Fibroblast of mammary gland (primary cell): Measurements from ENCODE around the gene ARHGAP4.

Source experiments
- DNase-seq: peaks from one replicate; pipeline ENCODE4 v3.0.0-alpha.2; 2010; ENCODE audit warnings: low read depth
- H3K4me3 ChIP-seq: 2 replicates; pipeline ENCODE4 v1.5.1; 2011; ENCODE audit warnings: low read depth, mild to moderate bottlenecking, low read length, moderate library complexity; ENCODE audit not compliant: control insufficient read depth
- CTCF ChIP-seq: conservative IDR thresholded peaks from 2 replicates; pipeline ENCODE4 v1.5.1; 2011; ENCODE audit warnings: low read depth, low read length, inconsistent platforms; ENCODE audit not compliant: control insufficient read depth, insufficient read depth

Gene ARHGAP4

DNA sequence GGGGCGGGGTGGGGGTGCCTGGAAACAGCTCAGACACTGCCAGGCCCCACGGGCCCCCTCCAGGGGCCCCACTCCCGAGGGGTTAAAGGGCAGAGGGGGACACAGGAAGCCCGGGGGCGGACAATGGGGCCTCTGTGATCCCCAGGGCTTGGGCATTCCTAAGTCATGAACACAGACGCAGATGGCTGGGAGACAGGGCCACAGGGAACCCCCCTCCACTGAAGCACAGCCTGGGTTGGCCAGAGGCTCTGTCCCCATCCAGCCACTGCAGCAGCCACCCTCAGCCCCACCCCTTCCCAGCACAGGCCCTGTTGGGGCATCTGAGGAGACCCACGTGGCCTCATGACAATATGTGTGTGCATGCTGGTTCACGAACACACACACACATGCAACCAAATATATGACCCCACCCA is 44.0 kb downstream of the ARHGAP4 start:
- no peak overlapping the region for H3K4me3 ChIP-seq
- TF ChIP-seq CTCF, result no peak
- no peak for DNase-seq

DNA sequence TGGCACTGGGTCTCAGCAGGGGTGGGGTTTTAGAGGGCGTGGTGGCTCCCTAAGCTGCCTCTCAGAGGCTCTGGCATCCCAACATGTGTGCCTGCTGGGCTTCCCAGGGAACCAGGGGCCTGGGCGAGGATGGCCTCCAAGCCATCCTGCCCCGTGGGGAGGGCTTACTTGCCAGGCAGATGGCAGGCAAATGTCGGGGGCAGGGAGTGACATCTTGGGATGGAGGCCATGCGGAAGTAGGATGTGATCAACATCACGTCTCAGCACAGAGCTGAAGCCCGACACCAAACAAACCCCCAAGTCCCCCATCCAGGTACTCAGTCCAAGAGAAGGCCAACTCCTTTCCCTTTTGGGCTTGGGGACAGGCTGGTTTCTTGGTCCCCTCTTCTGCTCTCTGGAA is 44.8 kb downstream of the ARHGAP4 start:
- DNase-seq, result no peak
- no peak for TF ChIP-seq CTCF
- H3K4me3 ChIP-seq, result no peak overlapping the region

DNA sequence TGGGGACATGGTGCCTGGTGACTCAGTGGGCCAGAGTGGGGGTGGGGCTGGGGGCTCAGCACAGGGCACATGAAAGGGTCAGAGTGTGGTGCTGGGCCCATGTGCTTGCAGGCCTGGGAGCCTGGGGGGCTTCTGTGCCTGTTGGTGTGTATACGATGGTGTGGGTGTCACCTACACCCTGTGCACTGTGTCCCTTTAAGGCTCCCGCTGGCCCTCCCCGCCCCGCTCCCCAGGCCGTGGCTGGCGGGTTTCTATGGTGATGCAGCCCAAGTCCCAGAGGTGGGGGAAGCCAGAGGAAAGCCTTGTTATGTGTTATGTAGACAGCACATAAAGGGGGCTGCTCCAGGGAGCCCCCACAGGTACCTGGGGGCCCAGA is 45.6 kb downstream of the ARHGAP4 start:
- no peak overlapping the region for H3K4me3 ChIP-seq
- DNase-seq, result no peak
- no peak for TF ChIP-seq CTCF

DNA sequence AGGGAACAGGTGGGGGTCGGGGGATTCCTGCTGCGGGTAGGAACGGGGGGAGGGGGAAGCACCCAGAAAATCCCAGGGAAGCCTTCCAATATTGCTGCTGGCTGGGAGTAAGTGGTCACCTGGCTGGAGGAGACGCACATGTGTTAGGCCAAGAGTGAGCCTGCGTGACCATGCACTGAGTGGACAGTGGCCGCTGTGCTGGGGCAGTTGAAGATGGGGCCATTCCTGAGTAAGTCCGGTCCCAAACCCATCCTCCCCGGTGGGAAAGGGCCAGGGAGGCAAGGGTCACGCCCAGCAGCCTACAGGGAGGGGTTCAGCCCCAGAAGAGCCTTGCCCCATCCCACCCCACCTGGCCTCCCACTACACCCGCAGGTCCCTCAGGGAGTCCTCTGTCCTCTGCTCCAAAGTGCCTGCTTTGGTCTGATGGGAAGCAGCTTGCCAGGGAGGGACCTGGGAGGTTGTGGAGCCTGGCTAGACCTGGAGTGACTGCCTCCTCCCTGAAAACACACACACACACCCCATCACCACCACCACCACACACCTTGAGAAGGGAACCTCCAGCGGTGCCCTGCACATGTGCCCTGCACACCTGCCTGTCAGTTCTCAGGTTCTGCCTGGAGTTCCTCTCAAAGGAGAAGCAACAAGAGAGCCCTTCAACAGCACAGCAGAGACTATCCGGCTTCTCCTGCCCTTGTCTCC is 46.2 kb downstream of the ARHGAP4 start:
- H3K4me3 ChIP-seq, result no peak overlapping the region
- no peak for TF ChIP-seq CTCF
- DNase-seq, result no peak

DNA sequence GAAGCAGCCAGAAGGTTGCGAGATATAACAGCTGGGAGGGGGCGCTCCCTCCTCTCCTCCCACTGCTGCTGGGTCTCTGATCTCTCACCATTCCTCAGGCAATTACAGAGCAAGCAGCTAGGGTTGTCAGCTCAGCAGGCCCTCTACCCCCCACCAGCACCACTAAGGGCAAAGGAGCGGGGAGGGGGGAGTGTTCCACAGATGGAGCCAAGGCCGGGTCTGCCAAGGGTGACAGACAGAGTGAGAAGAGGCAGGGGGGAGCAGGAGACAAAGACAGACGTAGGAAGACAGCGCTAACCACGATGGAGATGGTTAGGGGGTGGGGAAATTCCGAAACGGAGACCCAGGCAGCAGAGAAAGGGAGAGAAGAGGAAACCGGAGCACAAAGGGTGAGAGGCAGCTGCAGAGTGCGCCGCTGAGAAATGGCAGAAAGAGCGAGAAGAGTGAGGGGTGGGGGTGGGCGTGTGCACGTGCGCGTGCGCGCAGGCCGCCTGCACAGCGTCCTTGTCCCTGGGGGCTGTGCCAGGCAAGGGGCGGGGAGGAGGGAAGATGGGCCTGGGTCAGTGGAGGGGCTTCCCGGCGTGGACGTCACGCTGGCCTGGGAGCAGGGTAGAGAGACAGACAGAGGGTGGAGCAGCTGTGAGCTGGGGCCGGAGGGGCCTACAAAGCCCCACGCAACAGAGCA is 47.0 kb downstream of the ARHGAP4 start:
- no peak for DNase-seq
- TF ChIP-seq CTCF, result no peak
- H3K4me3 ChIP-seq, result no peak overlapping the region

DNA sequence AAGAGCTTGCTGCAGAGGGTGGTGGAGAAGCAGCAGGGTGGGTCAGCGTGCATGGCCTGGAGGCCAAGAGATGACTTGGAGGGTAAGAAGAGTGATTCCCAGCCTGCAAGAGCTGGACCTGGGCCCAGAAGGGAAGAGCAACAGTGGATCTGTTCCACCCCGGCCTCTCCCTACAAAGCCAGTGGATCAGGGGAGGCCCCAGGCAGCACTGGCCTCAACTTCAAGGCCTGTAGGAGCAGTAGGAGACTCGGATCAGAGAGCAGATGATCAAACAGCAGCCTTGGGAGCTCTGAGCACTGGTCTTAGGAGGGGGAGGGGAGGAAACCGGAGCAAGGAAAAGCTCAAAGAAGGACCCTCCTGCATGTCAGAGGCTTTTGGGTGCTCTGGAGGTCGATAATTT is 47.7 kb downstream of the ARHGAP4 start:
- no peak for DNase-seq
- no peak overlapping the region for H3K4me3 ChIP-seq
- no peak for TF ChIP-seq CTCF
